Endothelial cell (in vitro differentiated cells): ENCODE data around the gene CRACR2B. TPM values are rescaled to one million over a fixed set of nuclear protein-coding genes. Genes with fewer than 3 reads are reported as not detected.

ENCODE experiments used
- DNase-seq: peaks from one replicate; pipeline ENCODE4 v3.0.0; 2021; ENCODE audit warnings: low spot score
- H3K27ac Mint-ChIP-seq: one replicate; pipeline ENCODE4 v1.8.0; 2021; ENCODE audit warnings: mixed read lengths, inconsistent platforms; ENCODE audit not compliant: unreplicated experiment
- H3K27me3 Mint-ChIP-seq: one replicate; pipeline ENCODE4 v1.8.0; 2021; ENCODE audit warnings: mild to moderate bottlenecking, moderate library complexity, mixed read lengths, inconsistent platforms; ENCODE audit not compliant: unreplicated experiment
- H3K36me3 Mint-ChIP-seq: one replicate; pipeline ENCODE4 v1.8.0; 2021; ENCODE audit warnings: mild to moderate bottlenecking, low read depth, mixed read lengths, inconsistent platforms; ENCODE audit not compliant: unreplicated experiment
- H3K4me1 Mint-ChIP-seq: one replicate; pipeline ENCODE4 v1.8.0; 2021; ENCODE audit warnings: mild to moderate bottlenecking, mixed read lengths, inconsistent platforms; ENCODE audit not compliant: unreplicated experiment
- H3K4me3 Mint-ChIP-seq: one replicate; pipeline ENCODE4 v1.8.0; 2021; ENCODE audit warnings: mild to moderate bottlenecking, mixed read lengths, inconsistent platforms; ENCODE audit not compliant: unreplicated experiment
- H3K9me3 Mint-ChIP-seq: one replicate; pipeline ENCODE4 v1.8.0; 2021; ENCODE audit warnings: mixed read lengths, inconsistent platforms; ENCODE audit not compliant: unreplicated experiment
- CTCF ChIP-seq: fragments of 200-600 bp; sonication (generic); IDR thresholded peaks from one replicate; pipeline ENCODE4 v1.5.0; 2021; ENCODE audit warnings: antibody characterized with exemption; ENCODE audit not compliant: unreplicated experiment
- total RNA-seq: library from RNA; stranded (reverse); fragmentation: NEBNext Ultra II Directional; extraction: Animal tissue kit (Norgen Biotek cat#: 25700); gene quantifications from one replicate; pipeline ENCODE4 v1.2.1, GENCODE V29; 2021; ENCODE audit not compliant: unreplicated experiment

The CRACR2B gene
- total RNA-seq, 1 donor from 2014 or later = 28.8 TPM

DNA sequence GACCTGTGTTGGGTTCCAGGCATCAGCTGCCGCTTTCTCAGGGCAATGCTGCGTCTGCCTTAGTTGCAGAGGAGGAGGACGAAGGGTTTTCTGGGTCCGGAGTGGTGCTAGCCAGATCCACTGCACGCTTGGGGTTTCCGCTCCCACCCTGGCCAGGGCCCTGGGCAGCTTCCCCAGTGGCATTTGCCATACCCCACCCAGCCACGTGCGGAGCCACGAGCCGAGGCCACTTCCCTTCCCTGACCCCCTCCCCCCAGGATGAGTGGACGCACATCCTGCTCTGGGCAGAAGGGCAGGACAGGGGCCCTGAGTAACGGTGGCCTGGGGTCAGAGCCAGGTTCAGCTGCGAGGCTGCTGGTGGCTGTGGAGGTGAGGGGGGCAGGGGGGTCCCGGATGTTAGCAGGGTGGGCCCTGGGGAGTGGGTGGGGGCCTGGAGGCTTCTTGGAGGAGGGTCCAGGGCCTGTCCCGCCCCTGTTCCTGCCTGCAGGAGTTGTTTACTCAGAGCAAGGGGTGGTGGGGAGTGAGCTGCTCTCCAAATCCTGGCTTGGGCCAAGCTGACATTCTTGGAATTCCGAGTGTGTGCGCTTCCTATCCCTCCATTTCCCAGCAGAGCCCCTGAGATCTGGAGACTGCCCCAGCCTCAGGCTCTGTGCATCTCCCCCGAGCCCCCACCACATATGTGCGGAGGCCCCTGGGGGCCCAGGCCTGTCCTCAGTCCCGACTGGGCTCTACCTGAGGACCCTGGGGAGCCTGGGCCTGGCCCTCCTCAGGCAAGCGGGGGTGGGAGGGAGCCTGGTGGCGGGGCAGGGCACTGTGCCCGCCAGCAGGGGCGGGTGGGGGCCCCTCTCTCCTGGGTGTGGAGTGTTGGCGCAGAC, 16.3 kb downstream of the CRACR2B start:
- peak overlapping the region; percentile 61 for H3K27ac Mint-ChIP-seq
- no peaks in the 10 kb centered on the region for H3K36me3 Mint-ChIP-seq
- no peaks in the 10 kb centered on the region for H3K9me3 Mint-ChIP-seq
- peak; percentile 77 for DNase-seq
- peaks cover 8% of the 10 kb centered on the region for H3K27me3 Mint-ChIP-seq
- TF ChIP-seq CTCF = no peak
- H3K4me1 Mint-ChIP-seq = peaks cover 10% of the 10 kb centered on the region
- H3K4me3 Mint-ChIP-seq = peak overlapping the region; percentile 85

DNA sequence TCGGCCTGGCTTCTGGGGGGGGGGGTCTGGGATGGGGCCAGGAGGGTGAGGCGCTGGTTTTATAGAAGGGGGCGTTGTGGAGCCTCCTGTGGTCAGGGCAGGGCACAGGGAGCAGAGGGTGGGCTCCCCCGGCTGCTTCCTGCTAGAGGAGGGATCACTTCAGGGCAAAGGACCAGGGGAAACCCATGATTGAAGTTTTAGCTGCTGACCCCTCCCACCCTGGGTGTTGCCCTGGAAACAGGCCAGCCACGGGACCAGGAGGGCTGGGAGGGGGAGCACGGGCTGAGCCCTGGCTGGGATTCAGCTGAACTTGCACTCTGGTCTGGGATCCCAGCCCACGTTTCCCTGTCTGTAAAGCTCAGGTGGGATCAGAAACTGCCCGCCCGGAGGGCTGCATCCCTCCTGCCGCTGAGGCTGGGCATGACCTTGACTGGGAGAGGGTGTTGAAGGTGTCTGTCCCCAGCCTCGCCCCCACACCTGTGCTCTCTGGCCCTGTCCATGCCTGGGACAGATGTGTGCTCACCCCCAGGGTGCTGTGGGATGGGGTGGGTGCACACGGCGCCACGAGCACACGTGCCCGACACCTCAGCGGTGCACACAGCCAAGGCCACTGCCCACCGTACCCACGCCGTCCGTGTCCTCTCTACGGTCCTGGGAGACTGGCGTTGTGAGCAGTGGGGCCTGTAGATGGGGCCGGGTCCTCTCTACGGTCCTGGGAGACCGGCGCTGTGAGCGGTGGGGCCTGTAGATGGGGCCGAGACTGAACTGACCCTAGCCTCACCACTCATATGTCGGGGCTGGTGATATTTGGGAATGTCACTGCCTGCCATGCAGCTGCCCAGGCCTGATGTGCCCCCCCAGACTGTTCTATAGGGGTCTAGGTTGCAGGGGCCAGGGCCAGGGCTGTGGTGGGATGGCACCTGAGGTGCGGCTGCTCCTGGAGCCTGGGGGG, 17.2 kb downstream of the CRACR2B start:
- DNase-seq = peak; percentile 72
- Mint-ChIP-seq H3K9me3 (no peaks in the 10 kb centered on the region), H3K4me1 (peaks cover 10% of the 10 kb centered on the region), H3K36me3 (no peaks in the 10 kb centered on the region), H3K27ac (peak overlapping the region; percentile 74), H3K27me3 (peaks cover 8% of the 10 kb centered on the region), H3K4me3 (peak overlapping the region; percentile 59)
- no peak for TF ChIP-seq CTCF

DNA sequence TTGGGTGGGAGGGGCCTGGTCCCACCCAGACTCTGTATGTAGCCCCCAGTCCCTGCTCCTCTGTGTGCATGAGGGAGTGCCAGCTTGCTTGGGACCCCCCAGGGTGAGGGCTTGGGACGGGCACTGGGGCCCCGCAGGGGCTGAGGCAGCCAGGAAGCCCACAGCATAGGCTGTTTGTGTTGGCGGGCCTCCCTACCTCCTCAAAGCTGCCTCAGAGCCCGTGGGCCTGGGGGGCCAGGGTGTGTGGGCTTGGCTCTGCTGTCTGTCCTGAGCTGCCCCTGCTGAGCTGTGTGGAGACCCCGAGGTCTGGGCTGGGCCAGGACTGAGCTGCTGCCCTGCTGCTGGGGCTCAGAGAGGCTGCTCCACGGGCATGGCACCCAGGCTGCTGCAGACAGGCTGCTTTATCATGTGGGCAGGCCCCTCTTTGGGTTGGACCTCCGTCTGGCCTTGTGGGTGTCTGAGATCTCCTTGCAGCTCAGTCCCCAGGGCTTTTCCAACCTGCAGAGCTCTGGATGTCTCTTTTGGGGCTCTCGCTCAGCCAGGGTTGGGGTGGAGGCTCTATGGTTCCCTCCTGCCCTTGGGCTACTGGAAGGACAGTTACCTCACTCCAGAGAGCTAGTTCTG, 18.3 kb downstream of the CRACR2B start:
- Mint-ChIP-seq H3K27me3 (peaks cover 8% of the 10 kb centered on the region), H3K4me3 (no peak overlapping the region), H3K27ac (no peak overlapping the region), H3K9me3 (no peaks in the 10 kb centered on the region), H3K4me1 (peaks cover 7% of the 10 kb centered on the region), H3K36me3 (no peaks in the 10 kb centered on the region)
- TF ChIP-seq CTCF = no peak
- DNase-seq = no peak

GRCh38 chr11:846496-847098, 18.9 kb downstream of the CRACR2B start:
- TF ChIP-seq CTCF = no peak
- peaks cover 3% of the 10 kb centered on the region for H3K4me1 Mint-ChIP-seq
- H3K27ac Mint-ChIP-seq = no peak overlapping the region
- H3K27me3 Mint-ChIP-seq = peaks cover 8% of the 10 kb centered on the region
- DNase-seq = no peak
- H3K9me3 Mint-ChIP-seq = no peaks in the 10 kb centered on the region
- no peak overlapping the region for H3K4me3 Mint-ChIP-seq
- H3K36me3 Mint-ChIP-seq = no peaks in the 10 kb centered on the region
